Hepatocyte (in vitro differentiated cells): Measurements from ENCODE around the gene EVL.

Experiments
- CTCF ChIP-seq: fragments of 200-600 bp; sonication (generic); IDR thresholded peaks from 2 replicates; pipeline ENCODE4 v1.5.1; 2016; ENCODE audit warnings: antibody characterized with exemption, mild to moderate bottlenecking; ENCODE audit not compliant: poor library complexity
- EZH2 ChIP-seq: fragments of 200-600 bp; sonication (generic); IDR thresholded peaks from 2 replicates; pipeline ENCODE4 v1.6.1; 2016; ENCODE audit warnings: antibody characterized with exemption, mild to moderate bottlenecking, borderline replicate concordance
- EZH2phosphoT487 ChIP-seq: fragments of 200-600 bp; sonication (generic); IDR thresholded peaks from one replicate; pipeline ENCODE4 v1.6.1; 2018; ENCODE audit warnings: antibody characterized with exemption, mild to moderate bottlenecking, low read depth, moderate library complexity; ENCODE audit not compliant: unreplicated experiment, severe bottlenecking

GRCh38 chr14:100102156-100102785 lies 37.0 kb downstream of the EVL start:
- no peak for TF ChIP-seq CTCF
- TF ChIP-seq EZH2phosphoT487 = no peak
- no peak for TF ChIP-seq EZH2
